ENCODE measurements around the gene SOST. TPM values are rescaled to one million over a fixed set of nuclear protein-coding genes. Genes with fewer than 3 reads are reported as not detected.
A peak's percentile ranks its signal among the peaks of the same experiment; 100 is the strongest.

SOST gene
- total and polyA plus RNA-seq, 2 donors (not counting 1 experiment from before 2014, with no cell fraction given), result not detected

- H3K27ac ChIP-seq (ENCODE audit: low read length in 2 of 2), result peak overlapping the region in 1 of 2 donors; percentile 46
These were observed 20.8 kb upstream of the SOST start for GRCh38 chr17:43779145-43780125.

More at GRCh38 chr17:43779145-43780125, 20.8 kb upstream of the SOST start:
- H3K4me2 ChIP-seq (replicated peaks; ENCODE audit: low read depth, low read length, poor library complexity, severe bottlenecking), result peak overlapping the region; percentile 91
- H3K79me2 ChIP-seq (ENCODE audit: control insufficient read depth, insufficient read depth, low read length), result peaks cover 3% of the 10 kb centered on the region
- peak overlapping the region; percentile 26 to 83 (median 80) for H3K4me3 ChIP-seq (ENCODE audit: control extremely low read depth in 1 of 5, extremely low read depth in 1 of 5, insufficient read depth in 1 of 5, low read depth in 2 of 5, low read length in 4 of 5)
- H3K4me1 ChIP-seq (ENCODE audit: control insufficient read depth in 2 of 2, insufficient read depth in 2 of 2, low read length in 2 of 2), result peaks cover 7 to 19% of the 10 kb centered on the region in 2 donors
- peaks cover 0 to 2% of the 10 kb centered on the region in 2 experiments for H3K36me3 ChIP-seq (replicated peaks in 1 of 2; ENCODE audit: control extremely low read depth in 1 of 2, control insufficient read depth in 1 of 2, extremely low read depth in 1 of 2, insufficient read depth in 2 of 2, low read length in 1 of 2)
- peak overlapping the region; percentile 94 for H3K9ac ChIP-seq (ENCODE audit: low read length)
- Mint-ChIP-seq H3K27me3 (peaks cover 36% of the 10 kb centered on the region), H3K4me3 (peak overlapping the region; percentile 81), H3K9me3 (ENCODE audit: insufficient read depth) (no peaks in the 10 kb centered on the region), H3K4me1 (peaks cover 11% of the 10 kb centered on the region), H3K27ac (peak overlapping the region; percentile 72)
- intact Hi-C loops (cut with micrococcal nuclease), result no loop called here
- no peaks in the 10 kb centered on the region for H3K9me3 ChIP-seq (ENCODE audit: control extremely low read depth in 1 of 3, control insufficient read depth in 2 of 3, insufficient read depth in 1 of 3, low read length in 2 of 3)
- H4K20me1 ChIP-seq (ENCODE audit: control insufficient read depth, insufficient read depth, low read length, poor library complexity, severe bottlenecking), result no peaks in the 10 kb centered on the region
- ChIA-PET CTCF (interaction anchor here (1.0 to 1.3 kb wide), 3 partner anchors 12 to 86 kb away, joined by 4 to 5 read pairs (median 5); no protein-coding TSS in a partner anchor), POLR2A (no interaction called here)
- peak overlapping the region; percentile 87 for H2AFZ ChIP-seq (ENCODE audit: insufficient read depth, low read depth, low read length, poor library complexity, severe bottlenecking)
- TF ChIP-seq EZH2 (IDR thresholded peaks at IDR 0.05; ENCODE audit: borderline replicate concordance, insufficient read depth, low read depth, low read length, poor library complexity, severe bottlenecking), result no peak
- no peak for TF ChIP-seq CTCF (IDR thresholded peaks at IDR 0.05)
- 3% methylated on average over 25 of the region's 26 CpGs for WGBS (ENCODE audit: insufficient coverage)
- peak; percentile 26 for ATAC-seq (ENCODE audit: low read depth)
- peaks cover 0 to 30% (median 12%) of the 10 kb centered on the region in 4 experiments for H3K27me3 ChIP-seq (replicated peaks in 1 of 4; ENCODE audit: control extremely low read depth in 1 of 4, control insufficient read depth in 3 of 4, insufficient read depth in 4 of 4, low read length in 3 of 4)
- no peak for DNase-seq

All from B cell (primary cell).